ENCODE results near the gene PXN. TPM values are rescaled to one million over a fixed set of nuclear protein-coding genes. Genes with fewer than 3 reads are reported as not detected.

Gene PXN
- total RNA-seq, 1 donor from 2014 or later, result 49.3 TPM

- DNase-seq (ENCODE audit: low read depth in 2 of 2), result no peak
Measured at GRCh38 chr12:120180975-120181374, 84.6 kb downstream of the PXN start.

GRCh38 chr12:120175537-120175936 is 90.0 kb downstream of the PXN start:
- no peak for DNase-seq (ENCODE audit: low read depth in 2 of 2)

GRCh38 chr12:120175062-120175461 is 90.5 kb downstream of the PXN start:
- DNase-seq (ENCODE audit: low read depth in 2 of 2), result no peak

GRCh38 chr12:120172053-120172452 is 93.5 kb downstream of the PXN start:
- no peak for DNase-seq (ENCODE audit: low read depth in 2 of 2)

GRCh38 chr12:120170631-120171030 is 94.9 kb downstream of the PXN start:
- DNase-seq (ENCODE audit: low read depth in 2 of 2), result no peak

GRCh38 chr12:120169946-120170345 is 95.6 kb downstream of the PXN start:
- no peak for DNase-seq (ENCODE audit: low read depth in 2 of 2)

- DNase-seq (ENCODE audit: low read depth in 2 of 2), result no peak
Measured at GRCh38 chr12:120168337-120168736, 97.2 kb downstream of the PXN start.

GRCh38 chr12:120167529-120168095 is 97.9 kb downstream of the PXN start:
- DNase-seq (ENCODE audit: low read depth in 2 of 2), result peak in 1 of 2 donors; percentile 11

- no peak for DNase-seq (ENCODE audit: low read depth in 2 of 2)
Measured at GRCh38 chr12:120164293-120164692, 101.2 kb downstream of the PXN start.

- DNase-seq (ENCODE audit: low read depth in 2 of 2), result no peak
Measured at GRCh38 chr12:120162763-120163162, 102.8 kb downstream of the PXN start.

- DNase-seq (ENCODE audit: low read depth in 2 of 2), result no peak
Measured at GRCh38 chr12:120161852-120162251, 103.7 kb downstream of the PXN start.

Other genes with a start within 250 kb of the PXN start
- 38.8 and 42.0 TPM in 2 replicates for gene RAB35, start 149.0 kb downstream of the PXN start, total RNA-seq
- 68.0 and 83.6 TPM in 2 replicates for gene GCN1, start 71.0 kb downstream of the PXN start, total RNA-seq
- gene RPLP0, start 64.6 kb downstream of the PXN start, total RNA-seq, result 2,789 and 3,613 TPM in 2 replicates
- under 0.01 TPM in 2 replicates for gene RNU4-2, start 26.2 kb upstream of the PXN start, total RNA-seq
- under 0.01 TPM in 2 replicates for gene RNU4-1, start 27.5 kb upstream of the PXN start, total RNA-seq
- gene SIRT4, start 36.6 kb upstream of the PXN start, total RNA-seq, result 1.5 and 1.8 TPM in 2 replicates
- not detected in 2 replicates for gene PLA2G1B, start 62.0 kb upstream of the PXN start, total RNA-seq
- not detected in 2 replicates for gene MSI1, start 103.4 kb upstream of the PXN start, total RNA-seq
- gene COX6A1, start 172.4 kb upstream of the PXN start, total RNA-seq, result 417 and 434 TPM in 2 replicates
- gene TRIAP1, start 180.7 kb upstream of the PXN start, total RNA-seq, result 25.7 and 30.3 TPM in 2 replicates
- gene GATC, start 180.7 kb upstream of the PXN start, total RNA-seq, result 16.9 and 19.3 TPM in 2 replicates
- 259 and 284 TPM in 2 replicates for gene SRSF9, start 204.0 kb upstream of the PXN start, total RNA-seq
- 241 and 279 TPM in 2 replicates for gene DYNLL1, start 230.4 kb upstream of the PXN start, total RNA-seq

Data from dermis microvascular lymphatic vessel endothelial cell (primary cell).